ENCODE measurements around the gene SIGLEC9. TPM values are rescaled to one million over a fixed set of nuclear protein-coding genes. Genes with fewer than 3 reads are reported as not detected.

Gene SIGLEC9
- total and polyA plus RNA-seq, 2 of the 8 experiments (the other 6 are each of a cell fraction or from before 2014, with no cell fraction given), result not detected

DNA sequence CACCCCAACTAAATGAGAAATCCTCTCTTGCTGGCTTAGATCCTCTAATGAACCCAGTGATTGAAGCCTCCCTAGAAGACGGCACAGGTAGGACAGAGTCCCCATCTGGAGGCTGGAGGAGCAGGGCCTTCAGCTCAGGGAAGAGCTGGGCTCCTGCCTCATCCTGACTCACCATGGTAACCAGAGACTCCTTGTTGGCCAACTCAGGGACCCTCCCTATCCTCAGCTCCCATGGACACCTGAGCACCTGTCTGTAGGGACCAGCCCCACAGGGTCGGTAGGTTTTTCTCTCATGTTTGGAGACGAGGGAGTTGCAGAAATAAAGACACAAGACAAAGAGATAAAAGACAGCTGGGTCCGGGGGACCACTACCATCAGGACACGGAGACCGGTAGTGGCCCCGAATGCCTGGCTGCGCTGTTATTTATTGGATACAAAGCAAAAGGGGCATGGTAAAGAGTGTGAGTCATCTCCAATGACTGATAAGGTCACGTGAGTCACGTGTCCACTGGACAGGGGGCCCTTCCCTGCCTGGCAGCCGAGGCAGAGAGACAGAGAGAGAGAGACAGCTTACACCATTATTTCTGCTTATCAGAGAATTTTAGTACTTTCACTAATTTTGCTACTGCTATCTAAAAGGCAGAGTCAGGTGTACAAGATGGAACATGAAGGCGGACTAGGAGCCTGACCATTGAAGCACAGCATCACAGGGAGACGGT is 44.0 kb downstream of the SIGLEC9 start (continued):
- TF ChIP-seq, protein P1, sequence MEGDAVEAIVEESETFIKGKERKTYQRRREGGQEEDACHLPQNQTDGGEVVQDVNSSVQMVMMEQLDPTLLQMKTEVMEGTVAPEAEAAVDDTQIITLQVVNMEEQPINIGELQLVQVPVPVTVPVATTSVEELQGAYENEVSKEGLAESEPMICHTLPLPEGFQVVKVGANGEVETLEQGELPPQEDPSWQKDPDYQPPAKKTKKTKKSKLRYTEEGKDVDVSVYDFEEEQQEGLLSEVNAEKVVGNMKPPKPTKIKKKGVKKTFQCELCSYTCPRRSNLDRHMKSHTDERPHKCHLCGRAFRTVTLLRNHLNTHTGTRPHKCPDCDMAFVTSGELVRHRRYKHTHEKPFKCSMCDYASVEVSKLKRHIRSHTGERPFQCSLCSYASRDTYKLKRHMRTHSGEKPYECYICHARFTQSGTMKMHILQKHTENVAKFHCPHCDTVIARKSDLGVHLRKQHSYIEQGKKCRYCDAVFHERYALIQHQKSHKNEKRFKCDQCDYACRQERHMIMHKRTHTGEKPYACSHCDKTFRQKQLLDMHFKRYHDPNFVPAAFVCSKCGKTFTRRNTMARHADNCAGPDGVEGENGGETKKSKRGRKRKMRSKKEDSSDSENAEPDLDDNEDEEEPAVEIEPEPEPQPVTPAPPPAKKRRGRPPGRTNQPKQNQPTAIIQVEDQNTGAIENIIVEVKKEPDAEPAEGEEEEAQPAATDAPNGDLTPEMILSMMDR (IDR thresholded peaks at IDR 0.05; ENCODE audit: control extremely low read depth in 1 of 3, insufficient read depth in 1 of 3, low read depth in 1 of 3, low read length in 3 of 3), result no peak
- TF ChIP-seq SRF (IDR thresholded peaks at IDR 0.05; ENCODE audit: low read depth, low read length), result no peak

Data from H1 (cell line).